NCI-H1436 treated with DMSO at 0.1 percent for 48 hours (cell line): Measurements from ENCODE around the gene MGST3.
"Not testable (repeated sequence)": the region's sequence is repeated elsewhere in the genome, so short reads cannot be mapped to it uniquely, and the experiment has no call there.

ENCODE experiments used
- DNase-seq: peaks from one replicate; lab custom pipeline; 2025; lab: John Stamatoyannopoulos, UW

MGST3 gene

DNA sequence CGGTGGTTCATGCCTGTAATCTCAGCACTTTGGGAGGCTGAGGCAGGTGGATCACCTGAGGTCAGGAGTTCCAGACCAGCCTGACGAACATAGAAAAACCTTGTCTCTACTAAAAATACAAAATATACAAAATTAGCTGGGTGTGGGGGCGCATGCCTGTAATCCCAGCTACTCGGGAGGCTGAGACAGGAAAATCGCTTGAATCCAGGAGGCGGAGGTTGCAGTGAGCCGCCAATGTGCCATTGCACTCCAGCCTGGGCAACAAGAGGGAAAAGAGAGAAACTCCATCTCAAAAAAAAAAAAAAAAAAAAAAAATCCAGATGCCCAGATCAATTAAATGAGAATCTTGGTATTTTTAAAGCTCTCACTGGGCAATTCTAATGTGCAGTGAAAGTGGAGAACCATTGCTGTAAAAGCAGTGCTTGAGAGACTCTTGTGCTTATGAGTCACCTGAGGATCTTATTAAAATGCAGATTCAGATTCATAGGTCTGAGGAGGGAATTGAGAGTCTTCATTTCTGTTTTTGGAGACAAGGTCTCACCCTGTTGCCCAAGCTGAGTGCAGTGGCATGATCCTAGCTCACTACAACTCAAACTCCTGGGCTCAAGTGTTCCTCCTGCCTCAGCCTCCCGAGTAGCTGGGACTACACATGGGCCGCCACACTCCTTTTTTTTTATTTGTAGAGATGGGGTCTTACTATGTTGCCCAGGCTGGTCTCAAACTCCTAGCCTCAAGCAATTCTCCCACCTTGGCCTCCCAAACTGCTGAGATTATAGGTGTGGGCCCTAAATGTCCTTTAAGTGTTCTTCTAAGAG lies 27.9 kb downstream of the MGST3 start:
- not testable (repeated sequence) for DNase-seq

DNA sequence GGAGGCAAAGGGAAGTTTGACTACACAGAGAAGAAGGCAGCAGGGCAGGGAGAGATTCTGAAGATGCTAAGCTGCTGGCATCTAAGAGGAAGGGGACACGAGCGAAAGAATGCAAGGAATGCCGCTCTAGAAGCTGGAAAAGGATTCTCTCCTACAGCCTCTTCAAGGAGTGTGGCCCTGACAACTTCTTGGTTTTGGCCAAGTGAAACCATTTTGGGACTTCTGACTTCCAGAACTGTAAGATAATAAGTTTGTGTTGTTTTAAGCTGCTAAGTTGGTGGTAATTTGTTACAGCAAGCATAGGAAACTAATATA lies 28.5 kb downstream of the MGST3 start:
- no peak for DNase-seq

DNA sequence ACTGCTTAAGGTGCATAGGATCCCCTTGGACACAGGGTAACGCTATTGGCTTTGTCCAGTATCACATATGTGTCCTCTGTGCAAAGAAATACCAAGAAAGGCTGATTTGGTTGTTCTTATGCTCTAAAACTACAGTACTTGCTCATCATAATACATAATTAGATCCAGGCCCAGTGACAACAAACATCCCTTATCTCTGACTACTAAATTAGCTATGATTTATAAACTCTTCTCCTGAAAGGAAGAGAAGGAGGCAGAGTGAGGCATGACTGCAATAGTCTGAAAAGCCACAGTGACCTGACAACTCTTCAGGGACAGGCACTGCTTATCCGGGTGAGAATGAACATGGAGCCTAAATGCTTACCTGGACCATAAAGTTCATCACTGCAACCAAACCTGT lies 30.7 kb downstream of the MGST3 start:
- DNase-seq: no peak

DNA sequence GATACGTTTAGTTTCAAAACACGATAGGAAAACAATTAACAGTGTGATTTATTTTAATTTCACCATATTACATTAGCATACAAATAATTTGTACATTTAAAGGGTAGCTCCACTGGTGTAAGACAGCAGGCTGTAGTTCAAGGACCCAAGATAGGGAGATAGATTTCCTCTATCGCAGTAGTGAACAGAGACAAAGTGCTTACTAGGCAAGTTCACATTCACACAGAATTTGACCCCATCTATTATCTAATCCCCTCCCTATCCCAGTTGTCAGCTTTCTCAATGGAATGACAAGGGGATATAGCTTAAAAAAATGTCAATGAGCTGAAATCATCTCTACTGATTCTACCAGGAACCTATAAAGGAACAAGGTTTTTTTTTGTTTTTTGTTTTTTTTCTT lies 31.2 kb downstream of the MGST3 start:
- DNase-seq: no peak

DNA sequence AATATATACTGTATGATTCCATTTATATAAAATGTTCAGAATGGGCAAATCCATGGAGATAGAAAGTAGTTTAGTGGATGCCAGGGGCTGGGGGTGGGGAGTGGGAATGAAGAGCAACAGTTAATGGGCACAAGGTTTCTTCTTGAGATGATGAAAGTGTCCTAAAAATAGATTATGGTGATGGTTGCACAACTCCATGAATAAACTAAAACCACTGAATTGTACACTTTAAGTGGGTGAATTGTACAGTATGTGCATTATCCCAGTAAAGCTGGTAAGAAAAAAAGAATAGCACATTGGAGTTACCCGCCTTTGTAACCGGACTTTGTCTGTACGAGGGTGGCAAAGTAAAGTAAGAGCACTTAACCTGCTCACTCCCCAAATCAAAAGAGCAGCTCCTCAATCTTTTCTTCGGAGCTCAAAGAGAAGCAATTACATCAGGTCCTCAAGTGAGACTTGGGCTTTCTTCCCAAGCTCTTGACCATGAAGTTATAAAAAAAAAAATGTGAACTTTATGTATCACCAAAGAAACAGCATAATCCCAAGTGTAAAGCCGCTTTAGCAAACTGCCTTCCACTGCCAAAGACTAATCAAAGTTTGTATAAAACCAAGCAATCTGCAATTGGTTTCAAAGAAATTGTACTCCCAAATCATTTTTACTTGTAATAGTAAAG lies 35.3 kb downstream of the MGST3 start:
- no peak for DNase-seq

DNA sequence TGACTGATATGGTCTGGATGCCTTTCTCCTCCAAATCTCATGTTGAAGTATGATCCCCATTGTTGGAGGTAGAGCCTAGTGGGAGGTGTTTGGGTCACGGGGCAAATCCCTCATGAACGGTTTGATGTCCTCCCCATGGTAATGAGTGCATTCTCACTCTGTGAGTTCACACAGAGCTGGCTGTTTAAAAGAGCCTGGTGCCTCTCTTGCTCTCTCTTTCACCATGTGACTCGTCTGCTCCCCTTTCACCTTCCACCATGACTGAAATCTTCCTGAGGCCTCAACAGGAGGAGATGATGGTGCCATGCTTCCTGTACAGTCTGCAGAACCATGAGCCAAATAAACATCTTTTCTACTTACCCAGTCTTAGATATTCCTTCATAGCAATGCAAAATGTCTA lies 37.1 kb downstream of the MGST3 start:
- DNase-seq: no peak

DNA sequence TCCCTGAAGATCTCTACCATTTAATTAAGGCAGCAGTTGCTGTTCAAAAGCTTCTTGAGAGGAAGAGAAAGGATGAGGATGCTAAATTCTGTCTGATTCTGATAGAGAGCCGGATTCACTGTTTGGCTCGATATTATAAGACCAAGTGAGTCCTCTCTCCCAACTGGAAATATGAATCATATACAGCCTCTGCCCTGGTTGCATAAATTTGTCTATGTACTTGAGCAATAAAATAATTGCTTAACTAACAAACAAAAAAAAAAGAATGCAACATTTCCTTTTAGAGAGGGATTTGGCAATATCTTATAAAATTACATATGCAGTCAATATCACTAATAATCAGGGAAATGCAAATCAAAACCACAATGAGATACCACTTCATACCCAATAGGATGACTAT lies 40.5 kb downstream of the MGST3 start:
- no peak for DNase-seq

DNA sequence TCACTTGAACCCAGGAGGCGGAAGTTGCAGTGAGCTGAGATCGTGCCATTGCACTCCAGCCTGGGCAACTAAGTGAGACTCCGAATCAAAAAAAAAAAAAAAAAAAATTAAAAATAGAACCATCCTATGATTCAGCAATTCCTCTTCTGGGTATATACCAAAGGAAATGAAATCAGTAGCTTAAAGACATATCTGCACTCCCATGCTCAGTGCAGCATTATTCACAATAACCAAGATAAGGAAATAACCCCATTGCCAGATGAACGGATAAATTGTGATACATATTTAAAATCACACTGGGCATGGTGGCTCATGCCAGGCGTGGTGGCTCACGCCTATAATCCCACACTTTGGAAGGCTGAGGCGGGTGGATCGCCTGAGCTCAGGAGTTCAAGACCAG lies 43.6 kb downstream of the MGST3 start:
- no peak for DNase-seq

DNA sequence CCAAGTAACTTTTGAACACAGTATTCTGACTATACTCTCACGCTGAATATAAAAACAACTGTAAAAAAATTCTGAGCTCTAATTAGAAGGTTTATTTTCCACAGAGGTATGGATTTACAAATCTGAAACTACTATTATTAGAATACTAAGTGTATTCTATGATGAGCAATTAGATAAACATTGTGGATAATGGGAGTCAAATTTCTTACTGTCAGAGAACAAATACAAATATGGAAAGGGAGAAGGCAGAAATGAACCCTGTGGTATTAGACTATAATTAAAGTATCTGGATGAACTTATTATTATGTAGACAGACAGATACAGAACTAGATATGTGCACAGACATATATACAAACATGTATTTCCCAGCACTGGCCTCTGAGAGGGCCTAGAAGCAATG lies 44.8 kb downstream of the MGST3 start:
- DNase-seq: no peak

DNA sequence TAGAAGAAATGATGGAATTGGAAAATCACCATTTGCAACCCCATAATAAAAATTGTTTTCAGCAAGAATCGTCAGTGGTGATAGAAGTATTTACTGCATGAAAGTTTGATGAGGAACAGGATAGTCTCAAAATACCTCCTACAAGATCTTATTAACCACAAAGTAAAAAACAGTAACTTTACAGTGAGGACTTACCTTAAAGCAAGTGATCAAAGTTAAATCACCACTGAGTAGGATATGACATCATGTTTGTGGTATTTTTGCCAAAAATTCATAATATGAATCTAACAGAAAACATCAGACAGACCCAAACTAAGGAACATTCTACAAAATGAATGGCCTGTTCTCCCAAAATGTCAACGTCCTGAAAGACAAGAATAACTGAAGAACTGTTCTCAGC lies 47.5 kb downstream of the MGST3 start:
- no peak for DNase-seq

DNA sequence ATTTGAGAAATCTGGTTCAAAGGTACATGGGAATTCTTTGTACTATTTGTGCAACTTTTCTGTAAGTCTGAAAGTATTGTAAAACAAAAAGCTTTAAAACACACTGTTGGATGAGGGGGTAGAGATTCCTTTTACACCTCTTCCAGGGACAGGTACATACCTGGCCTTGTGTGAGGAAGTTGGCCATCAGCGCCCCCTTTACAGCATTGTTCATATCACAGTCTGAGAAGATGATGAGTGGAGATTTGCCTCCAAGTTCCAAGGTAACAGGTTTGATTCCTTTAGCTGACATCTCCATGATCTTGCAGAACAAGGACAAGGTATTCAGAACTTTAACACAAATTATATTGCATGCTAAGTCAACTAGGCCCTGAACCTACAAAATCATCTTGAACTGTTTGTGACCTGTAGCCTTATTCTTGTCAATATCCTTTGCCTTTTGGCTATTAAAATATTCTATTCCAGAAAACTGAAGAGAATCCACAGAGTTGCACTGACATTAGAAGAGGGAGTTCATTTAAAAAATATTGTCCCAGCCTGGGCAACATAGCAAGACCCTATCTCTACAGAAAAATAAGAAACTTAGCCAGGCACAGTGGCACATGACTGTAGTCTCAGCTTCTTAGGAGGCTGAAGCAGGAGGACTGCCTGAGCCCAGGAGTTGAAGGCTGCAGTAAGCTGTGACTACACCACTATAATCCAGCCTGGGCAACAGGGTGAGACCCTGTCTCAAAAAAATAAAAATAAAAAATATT lies 48.4 kb downstream of the MGST3 start:
- no peak for DNase-seq

DNA sequence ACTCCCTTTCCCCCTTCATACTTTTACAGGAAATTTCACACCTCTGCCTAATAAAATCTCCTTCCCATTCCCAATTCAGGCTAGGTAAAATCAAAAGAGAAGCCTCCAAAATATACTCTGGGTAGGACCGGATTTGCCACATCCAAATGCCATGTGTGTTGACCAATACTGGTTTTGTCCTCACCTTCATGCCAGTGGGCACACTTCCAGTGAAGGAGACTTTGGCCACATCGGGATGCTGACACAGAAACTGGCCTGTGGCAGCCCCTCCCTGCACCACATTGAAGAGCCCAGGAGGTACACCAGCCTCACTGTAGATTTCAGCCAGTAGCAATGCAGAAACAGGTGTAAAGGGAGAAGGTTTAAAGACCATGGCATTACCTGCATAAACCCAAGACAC lies 49.3 kb downstream of the MGST3 start:
- DNase-seq: no peak

DNA sequence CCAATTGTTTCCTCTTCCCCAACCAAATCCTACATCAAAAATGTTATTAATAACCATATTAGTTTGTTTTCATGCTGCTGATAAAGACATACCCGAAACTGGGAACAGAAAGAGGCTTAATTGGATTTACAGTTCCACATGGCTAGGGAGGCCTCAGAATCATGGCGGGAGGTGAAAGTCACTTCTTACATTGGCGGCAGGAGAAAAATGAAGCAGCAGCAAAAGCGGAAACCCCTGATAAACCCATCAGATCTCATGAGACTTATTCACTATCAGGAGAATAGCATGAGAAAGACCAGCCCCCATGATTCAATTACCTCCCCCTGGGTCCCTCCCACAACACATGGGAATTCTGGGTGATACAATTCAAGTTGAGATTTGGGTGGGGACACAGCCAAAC lies 49.7 kb downstream of the MGST3 start:
- not testable (repeated sequence) for DNase-seq

DNA sequence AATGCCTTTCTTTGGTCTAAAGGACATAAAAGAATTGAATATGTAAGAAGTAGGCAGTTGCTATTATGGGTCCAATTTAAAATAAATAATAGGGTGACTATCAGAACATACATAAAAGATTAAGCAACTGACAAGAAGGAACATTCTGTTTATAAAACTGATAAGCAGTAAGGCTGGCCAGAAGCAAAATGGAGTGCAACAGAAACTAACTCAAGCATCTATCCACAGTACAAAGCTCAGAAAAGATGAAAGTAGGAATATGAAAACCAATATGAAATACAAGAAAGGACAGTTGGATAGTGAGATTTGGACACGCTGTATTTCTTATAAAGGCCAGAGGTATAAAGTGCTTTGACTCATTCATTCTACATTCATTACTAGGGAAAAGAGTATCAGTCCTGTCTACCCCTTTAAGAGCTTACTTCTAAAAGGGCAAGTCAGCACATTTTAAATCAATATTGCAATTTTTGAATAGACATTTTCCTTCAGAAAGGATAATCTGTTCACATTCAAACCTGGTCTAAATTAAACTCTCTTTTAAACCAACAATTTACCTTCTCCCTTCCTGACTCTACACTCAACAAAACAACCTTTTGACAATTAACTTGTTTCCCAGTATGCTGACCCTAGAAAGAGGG lies 52.9 kb downstream of the MGST3 start:
- DNase-seq: no peak

DNA sequence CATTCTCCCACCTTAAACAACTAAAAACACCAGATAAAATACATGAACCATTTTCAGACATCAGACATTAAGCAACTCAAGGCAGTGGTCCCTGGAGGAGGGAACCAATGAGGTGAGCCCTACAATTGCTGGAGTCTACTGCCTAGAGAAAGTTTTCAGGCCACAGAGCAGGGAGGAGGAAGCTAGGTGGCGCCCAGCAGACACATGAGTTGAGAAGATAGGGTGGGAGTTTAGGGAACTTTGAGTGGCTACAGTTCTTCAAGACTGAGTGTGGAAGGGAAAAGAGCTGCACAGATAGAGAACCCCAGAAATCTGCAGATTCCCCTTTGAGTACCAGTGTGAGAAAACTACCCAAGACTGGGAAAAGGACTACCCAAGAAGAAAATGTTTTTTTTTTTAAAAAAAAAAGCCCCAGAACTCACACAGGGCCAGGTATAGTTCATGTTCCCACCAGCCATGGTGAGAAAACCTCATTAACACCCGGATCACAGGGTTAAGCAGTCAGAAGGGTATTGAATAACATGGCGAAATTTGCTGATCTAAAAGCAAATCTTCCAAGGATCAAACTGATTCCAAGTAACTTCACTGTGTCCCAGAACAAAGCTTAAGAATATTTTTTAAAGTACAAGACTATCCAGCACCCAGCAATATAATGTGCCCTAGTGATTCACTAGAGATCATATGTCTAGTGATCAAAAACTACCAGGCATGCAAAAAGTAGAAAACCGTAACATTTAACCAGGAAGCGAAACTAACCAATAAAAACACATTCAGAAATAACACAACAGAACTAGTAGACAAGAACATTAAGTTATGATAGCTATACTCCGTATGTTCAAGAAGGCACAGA lies 55.3 kb downstream of the MGST3 start:
- no peak for DNase-seq

DNA sequence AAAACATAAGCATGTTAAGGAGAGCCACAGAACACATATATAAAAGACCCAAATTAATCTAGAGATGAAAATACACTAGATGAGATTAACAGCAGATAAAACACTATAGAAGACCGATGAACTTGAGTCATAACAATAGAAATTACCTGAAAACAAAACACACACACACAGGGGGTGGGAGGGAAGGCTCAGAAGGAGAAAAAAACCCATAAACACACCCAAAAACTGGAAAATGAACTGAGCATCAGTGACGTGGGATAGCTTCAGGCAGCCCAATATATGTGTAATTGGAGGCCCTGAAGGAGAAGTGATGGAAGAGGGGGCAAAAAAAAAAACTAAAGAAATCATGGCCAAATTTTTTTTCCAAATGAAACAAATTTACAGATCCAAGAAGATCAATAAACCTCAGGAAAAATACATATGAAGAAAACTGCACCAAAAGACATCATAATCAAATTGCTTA lies 56.0 kb downstream of the MGST3 start:
- no peak for DNase-seq

DNA sequence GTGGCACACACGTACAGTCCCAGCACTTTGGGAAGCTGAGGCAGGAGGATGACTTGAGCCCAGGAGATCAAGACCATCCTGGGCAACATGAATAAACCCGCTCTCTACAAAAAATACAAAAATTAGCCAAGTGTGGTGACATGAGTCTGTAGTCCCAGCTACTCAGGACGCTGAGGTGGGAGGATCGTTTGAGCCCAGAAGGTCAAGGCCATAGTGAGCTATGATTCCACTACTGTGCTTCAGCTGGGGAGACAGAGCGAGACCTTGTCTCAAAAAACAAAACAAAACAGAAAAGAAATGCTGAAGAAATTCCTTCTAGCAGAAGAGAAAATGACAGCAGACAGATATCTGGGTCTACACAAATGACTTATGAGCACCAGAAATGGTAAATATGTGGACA lies 57.0 kb downstream of the MGST3 start:
- no peak for DNase-seq

DNA sequence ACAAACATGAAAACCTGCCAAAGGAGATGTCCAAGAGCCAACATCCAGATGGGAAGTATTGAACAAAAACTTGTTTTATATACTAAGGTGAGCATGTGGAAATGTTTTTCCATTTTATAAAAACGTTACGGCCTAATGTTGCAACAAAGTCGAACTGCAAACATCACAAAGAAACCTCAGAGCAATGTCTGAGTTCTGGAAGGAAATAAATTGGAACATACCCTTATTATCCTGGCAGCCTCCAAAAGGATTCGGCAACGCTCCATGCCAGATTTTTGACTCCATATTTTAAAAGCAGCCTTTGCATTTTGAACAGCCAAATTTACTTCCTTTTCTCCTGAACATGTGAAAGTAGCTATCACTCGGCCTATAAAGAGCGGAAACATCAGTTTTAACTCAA lies 64.0 kb downstream of the MGST3 start:
- no peak for DNase-seq

DNA sequence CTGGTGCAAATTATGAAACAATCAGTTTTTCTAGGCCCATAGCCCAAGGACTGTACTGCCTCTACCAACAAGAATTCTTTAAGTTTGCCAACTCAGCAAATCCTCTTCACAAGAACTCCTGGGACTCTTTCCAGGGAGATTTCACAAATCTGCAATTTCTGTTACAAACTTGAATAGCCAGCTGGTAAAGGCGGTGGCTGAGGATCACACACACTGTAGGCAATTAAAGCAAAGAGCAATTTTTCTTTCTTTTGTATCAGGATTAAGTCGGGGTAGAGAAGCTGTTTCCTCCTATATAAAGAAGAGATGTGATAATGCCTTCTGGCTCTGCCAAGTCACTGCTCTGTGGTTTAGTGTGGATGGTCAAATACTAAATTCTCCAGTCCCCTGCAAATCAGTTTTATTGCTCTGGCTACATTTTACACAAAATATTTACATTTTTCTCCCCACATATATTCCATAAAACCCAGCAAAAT lies 65.6 kb downstream of the MGST3 start:
- no peak for DNase-seq

DNA sequence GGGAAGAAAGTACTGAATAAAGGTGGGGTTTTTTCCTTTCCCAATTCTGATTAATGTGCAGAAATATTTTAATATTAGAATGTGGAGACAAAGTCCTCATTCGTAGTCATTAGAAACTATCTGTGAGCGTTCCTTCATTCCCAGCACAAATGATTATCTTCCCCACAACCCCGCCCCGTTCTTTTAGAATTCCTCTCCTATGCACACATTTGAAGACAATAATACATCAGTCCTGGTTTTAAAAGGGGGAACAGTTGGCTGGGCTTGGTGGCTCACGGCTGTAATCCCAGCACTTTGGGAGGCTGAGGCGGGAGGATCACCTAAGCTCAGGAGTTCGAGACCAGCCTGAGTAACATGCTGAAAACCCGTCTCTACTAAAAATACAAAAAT lies 66.5 kb downstream of the MGST3 start:
- no peak for DNase-seq
